ENCODE measurements around the gene NBPF6. TPM values are rescaled to one million over a fixed set of nuclear protein-coding genes. Genes with fewer than 3 reads are reported as not detected.
"Not testable (repeated sequence)": the region's sequence is repeated elsewhere in the genome, so short reads cannot be mapped to it uniquely, and the experiment has no call there.

NBPF6 gene
- total RNA-seq, 1 donor from 2014 or later: 0.50 TPM

DNA sequence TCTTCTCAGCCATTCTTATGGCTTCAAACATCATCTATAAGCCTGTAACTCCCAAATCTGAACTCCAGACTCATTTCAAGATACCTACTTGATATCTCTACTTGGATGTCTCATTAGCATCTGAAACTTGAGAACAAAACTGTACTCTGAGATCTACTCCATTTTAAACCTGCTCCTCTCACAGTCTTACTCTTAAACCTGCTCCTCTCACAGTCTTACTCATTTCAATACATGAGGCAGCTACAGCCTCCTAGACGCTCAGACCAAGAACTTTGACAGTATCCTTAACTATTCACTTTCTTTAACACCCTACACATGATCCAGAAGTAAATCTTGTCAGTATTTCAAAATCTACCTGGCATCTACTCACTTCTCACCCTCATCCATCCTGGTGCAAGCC, 54.3 kb downstream of the NBPF6 start:
- Mint-ChIP-seq H3K4me3 (ENCODE audit: low read depth) (no peak overlapping the region), H3K36me3 (ENCODE audit: low read depth) (peaks cover 6% of the 10 kb centered on the region), H3K27ac (no peak overlapping the region), H3K27me3 (ENCODE audit: low read depth) (peaks cover 38% of the 10 kb centered on the region), H3K4me1 (ENCODE audit: low read depth) (peaks cover 2% of the 10 kb centered on the region), H3K9me3 (peaks cover 7% of the 10 kb centered on the region)
- DNase-seq (ENCODE audit: low spot score): no peak
- intact Hi-C loops (cut with micrococcal nuclease): loop anchor here (1.0 to 2.0 kb wide), 4 partner anchors 56 to 570 kb away; partner anchors contain the start of genes EEIG2 and PRPF38B

- DNase-seq (ENCODE audit: low spot score): no peak
- no peak overlapping the region for H3K4me3 Mint-ChIP-seq (ENCODE audit: low read depth)
- intact Hi-C loops (cut with micrococcal nuclease): loop anchor here (1.0 to 2.0 kb wide), 5 partner anchors 46 to 571 kb away; partner anchors contain the start of gene EEIG2
- peaks cover 2% of the 10 kb centered on the region for H3K4me1 Mint-ChIP-seq (ENCODE audit: low read depth)
- peaks cover 34% of the 10 kb centered on the region for H3K27me3 Mint-ChIP-seq (ENCODE audit: low read depth)
- H3K27ac Mint-ChIP-seq: no peak overlapping the region
- H3K9me3 Mint-ChIP-seq: peaks cover 19% of the 10 kb centered on the region
- peaks cover 8% of the 10 kb centered on the region for H3K36me3 Mint-ChIP-seq (ENCODE audit: low read depth)
Measured at GRCh38 chr1:108505763-108506070, 55.6 kb downstream of the NBPF6 start.

DNA sequence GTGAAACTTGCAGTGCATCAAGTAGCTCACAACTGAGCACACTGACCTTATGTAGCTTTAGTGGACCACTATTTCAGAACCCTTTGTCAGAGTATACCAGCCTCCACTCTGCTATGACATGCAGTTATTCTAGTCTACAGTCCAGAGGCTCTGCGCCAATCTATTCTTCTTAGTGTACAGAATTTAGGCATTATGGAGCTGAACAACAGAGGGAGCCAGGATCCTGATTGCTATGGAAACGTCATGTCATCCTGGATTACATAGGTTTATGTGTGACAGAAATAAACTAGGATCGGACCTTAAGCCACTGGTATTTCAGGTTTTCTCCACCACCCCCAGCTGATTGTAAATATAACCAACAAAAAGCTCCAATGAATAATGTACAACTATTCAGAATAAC, 61.6 kb downstream of the NBPF6 start:
- H3K27me3 Mint-ChIP-seq (ENCODE audit: low read depth): peaks cover 31% of the 10 kb centered on the region
- no peak for DNase-seq (ENCODE audit: low spot score)
- peaks cover 19% of the 10 kb centered on the region for H3K9me3 Mint-ChIP-seq
- H3K27ac Mint-ChIP-seq: no peak overlapping the region
- intact Hi-C loops (cut with micrococcal nuclease): loop anchor here (1.0 kb wide), 2 partner anchors 50 to 132 kb away; no protein-coding TSS in a partner anchor
- H3K36me3 Mint-ChIP-seq (ENCODE audit: low read depth): peaks cover 8% of the 10 kb centered on the region
- peaks cover 7% of the 10 kb centered on the region for H3K4me1 Mint-ChIP-seq (ENCODE audit: low read depth)
- H3K4me3 Mint-ChIP-seq (ENCODE audit: low read depth): no peak overlapping the region

DNA sequence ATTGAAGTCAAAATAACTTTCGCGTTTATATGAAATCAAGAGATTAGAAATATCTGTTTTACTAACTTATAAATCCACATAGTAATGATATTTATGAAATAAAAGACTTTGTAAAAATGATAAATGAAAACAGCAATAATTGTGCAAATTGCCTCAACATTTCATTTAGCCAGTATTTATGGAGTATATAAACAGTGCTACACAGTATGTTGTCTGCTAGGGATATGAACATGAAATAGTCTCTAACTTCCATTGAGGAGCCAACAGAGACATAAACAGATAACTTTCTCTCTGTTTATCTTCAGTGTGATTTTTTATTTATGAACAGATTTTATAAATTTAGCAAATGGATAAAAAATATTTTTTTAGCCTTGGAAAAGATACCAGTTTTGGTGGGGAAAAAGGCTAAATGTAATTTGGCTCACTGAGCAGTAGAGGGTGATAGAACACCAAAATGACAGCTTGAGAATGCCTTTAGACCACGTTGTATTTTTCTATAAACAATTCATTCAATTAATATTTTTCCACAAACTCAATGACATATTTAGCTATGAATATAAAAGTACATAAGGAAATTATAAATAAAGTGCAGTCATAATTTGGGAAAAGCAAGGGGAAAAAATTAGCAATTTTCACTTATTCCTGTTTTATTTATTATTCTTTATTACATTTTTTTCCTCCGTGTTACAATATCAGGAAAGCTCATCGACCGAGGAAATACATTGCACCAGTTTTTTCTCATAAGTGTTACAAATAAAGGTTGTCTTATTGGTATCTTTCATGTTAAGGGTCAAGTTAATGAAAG, 62.3 kb downstream of the NBPF6 start:
- H3K4me1 Mint-ChIP-seq (ENCODE audit: low read depth): peaks cover 7% of the 10 kb centered on the region
- no peak overlapping the region for H3K27ac Mint-ChIP-seq
- no peak for DNase-seq (ENCODE audit: low spot score)
- peaks cover 8% of the 10 kb centered on the region for H3K36me3 Mint-ChIP-seq (ENCODE audit: low read depth)
- intact Hi-C loops (cut with micrococcal nuclease): loop anchor here (1.0 kb wide), 2 partner anchors 49 to 131 kb away; no protein-coding TSS in a partner anchor
- H3K4me3 Mint-ChIP-seq (ENCODE audit: low read depth): no peak overlapping the region
- H3K9me3 Mint-ChIP-seq: peaks cover 19% of the 10 kb centered on the region
- peaks cover 36% of the 10 kb centered on the region for H3K27me3 Mint-ChIP-seq (ENCODE audit: low read depth)

DNA sequence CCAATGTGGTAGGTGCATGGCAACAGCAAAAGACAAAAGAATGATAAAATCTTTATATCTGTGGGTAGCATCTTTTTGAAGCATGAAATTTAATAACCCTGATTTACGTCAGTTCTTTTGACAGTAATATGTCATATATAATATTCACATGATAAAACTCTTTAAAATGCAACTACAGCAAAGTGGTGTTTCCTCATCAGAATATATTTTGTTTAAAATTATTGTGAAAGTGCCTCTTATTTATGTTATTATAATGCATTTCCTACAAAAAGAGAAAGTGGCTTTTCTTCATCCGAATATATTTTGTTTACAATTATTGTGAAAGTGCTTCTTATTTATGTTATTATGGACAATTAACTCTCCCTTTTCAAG, 62.9 kb downstream of the NBPF6 start:
- H3K4me1 Mint-ChIP-seq (ENCODE audit: low read depth): peaks cover 7% of the 10 kb centered on the region
- H3K36me3 Mint-ChIP-seq (ENCODE audit: low read depth): peaks cover 8% of the 10 kb centered on the region
- peaks cover 32% of the 10 kb centered on the region for H3K27me3 Mint-ChIP-seq (ENCODE audit: low read depth)
- no peak for DNase-seq (ENCODE audit: low spot score)
- H3K27ac Mint-ChIP-seq: no peak overlapping the region
- peaks cover 19% of the 10 kb centered on the region for H3K9me3 Mint-ChIP-seq
- intact Hi-C loops (cut with micrococcal nuclease): no loop called here
- H3K4me3 Mint-ChIP-seq (ENCODE audit: low read depth): no peak overlapping the region

- H3K36me3 Mint-ChIP-seq (ENCODE audit: low read depth); H3K27ac Mint-ChIP-seq; H3K4me3 Mint-ChIP-seq (ENCODE audit: low read depth); H3K4me1 Mint-ChIP-seq (ENCODE audit: low read depth); DNase-seq (ENCODE audit: low spot score); intact Hi-C loops (cut with micrococcal nuclease): not testable (repeated sequence)
- Mint-ChIP-seq H3K9me3 (peaks cover 17% of the 10 kb centered on the region), H3K27me3 (ENCODE audit: low read depth) (peaks cover 35% of the 10 kb centered on the region)
Measured at GRCh38 chr1:108513914-108514313, 63.8 kb downstream of the NBPF6 start.

DNA sequence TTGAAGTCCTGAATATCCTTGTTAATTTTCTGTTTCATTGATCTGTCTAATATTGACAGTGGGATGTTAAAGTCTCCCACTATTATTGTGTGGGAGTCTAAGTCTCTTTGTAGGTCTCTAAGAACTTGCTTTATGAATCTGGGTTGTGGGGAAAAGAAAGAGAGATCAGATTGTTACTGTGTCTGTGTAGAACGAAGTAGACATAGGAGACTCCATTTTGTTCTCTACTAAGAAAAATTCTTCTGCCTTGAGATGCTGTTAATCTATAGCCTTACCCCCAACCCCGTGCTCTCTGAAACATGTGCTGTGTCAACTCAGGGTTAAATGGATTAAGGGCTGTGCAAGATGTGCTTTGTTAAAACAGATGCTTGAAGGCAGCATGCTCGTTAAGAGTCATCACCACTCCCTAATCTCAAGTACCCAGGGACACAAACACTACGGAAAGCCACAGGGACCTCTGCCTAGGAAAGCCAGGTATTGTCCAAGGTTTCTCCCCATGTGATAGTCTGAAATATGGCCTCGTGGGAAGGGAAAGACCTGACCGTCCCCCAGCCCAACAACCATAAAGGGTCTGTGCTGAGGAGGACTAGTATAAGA, 67.3 kb downstream of the NBPF6 start:
- Mint-ChIP-seq H3K4me1 (ENCODE audit: low read depth) (peaks cover 14% of the 10 kb centered on the region), H3K27me3 (ENCODE audit: low read depth) (peaks cover 31% of the 10 kb centered on the region)
- H3K9me3 Mint-ChIP-seq; H3K27ac Mint-ChIP-seq; DNase-seq (ENCODE audit: low spot score); intact Hi-C loops (cut with micrococcal nuclease); H3K4me3 Mint-ChIP-seq (ENCODE audit: low read depth); H3K36me3 Mint-ChIP-seq (ENCODE audit: low read depth): not testable (repeated sequence)

Other genes with a start within 250 kb of the NBPF6 start
- gene SLC25A24, start 250.0 kb upstream of the NBPF6 start, total RNA-seq: 27.5 and 28.0 TPM in 2 replicates
- 0.43 and 0.97 TPM in 2 replicates for gene NBPF4, start 206.3 kb upstream of the NBPF6 start, total RNA-seq
- 25.4 and 26.4 TPM in 2 replicates for gene EEIG2, start 109.8 kb downstream of the NBPF6 start, total RNA-seq
- gene HENMT1, start 210.8 kb downstream of the NBPF6 start, total RNA-seq: 16.5 and 17.7 TPM in 2 replicates
- gene PRPF38B, start 242.0 kb downstream of the NBPF6 start, total RNA-seq: 86.7 and 88.5 TPM in 2 replicates

Measured in activated T-helper 2 cell treated with anti-CD3 and anti-CD28 coated beads, Interferon-gamma antibody, Interleukin-2, Interleukin-4, amounts not matched to agents 10 μg/mL and 5 μg/mL and 100 μg/mL, durations not matched to agents 14 hours and 24 hours and 36 hours (primary cell).